GM19023 (cell line): ENCODE measurements around the gene RNU7-1.

Experiments used
- ATAC-seq: cut with Tn5 transposase; IDR thresholded peaks from one replicate; pipeline ENCODE4 v1.9.1; 2021; ENCODE audit warnings: mild to moderate bottlenecking, moderate library complexity; ENCODE audit not compliant: unreplicated experiment

Gene RNU7-1

DNA sequence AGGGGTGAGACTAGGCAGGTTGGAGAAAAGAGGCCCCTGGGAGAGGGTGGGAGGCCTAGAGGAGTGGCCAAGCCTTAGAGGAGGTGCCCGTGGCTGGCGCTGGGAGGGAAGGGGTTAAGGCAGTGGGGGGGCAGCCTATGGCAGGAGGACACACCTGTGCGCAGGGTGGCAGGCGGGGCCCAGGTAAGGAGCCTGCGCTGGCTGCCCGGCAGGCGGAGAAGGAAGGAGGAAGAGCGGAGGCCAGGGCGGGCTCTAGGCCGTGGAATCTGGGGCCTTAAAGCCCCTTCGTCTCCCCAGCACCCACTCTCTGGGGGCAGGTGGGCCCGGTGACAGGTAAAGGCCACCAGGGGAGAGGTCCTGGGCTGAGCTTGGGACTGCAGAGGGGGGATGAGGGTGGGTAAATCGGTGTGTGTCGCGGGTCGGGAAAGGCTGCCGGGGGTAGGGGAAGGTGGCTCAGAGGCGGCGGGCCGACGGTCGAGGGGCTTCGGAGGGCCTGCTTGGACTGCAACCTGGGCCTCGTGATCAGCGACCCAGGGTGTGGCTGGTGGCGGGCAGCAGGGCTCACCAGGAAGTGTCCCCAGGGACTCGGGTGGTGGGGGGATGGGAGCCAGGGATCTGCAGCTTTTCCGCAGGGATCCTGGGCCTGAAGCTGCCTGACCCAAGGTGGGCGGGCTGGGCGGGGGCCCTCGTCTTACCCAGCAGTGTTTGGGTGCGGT lies 19.6 kb downstream of the RNU7-1 start:
- ATAC-seq, result no peak

GRCh38 chr12:6963791-6964413 lies 20.3 kb downstream of the RNU7-1 start:
- ATAC-seq, result no peak

GRCh38 chr12:6964605-6965025 lies 21.0 kb downstream of the RNU7-1 start:
- ATAC-seq, result no peak

DNA sequence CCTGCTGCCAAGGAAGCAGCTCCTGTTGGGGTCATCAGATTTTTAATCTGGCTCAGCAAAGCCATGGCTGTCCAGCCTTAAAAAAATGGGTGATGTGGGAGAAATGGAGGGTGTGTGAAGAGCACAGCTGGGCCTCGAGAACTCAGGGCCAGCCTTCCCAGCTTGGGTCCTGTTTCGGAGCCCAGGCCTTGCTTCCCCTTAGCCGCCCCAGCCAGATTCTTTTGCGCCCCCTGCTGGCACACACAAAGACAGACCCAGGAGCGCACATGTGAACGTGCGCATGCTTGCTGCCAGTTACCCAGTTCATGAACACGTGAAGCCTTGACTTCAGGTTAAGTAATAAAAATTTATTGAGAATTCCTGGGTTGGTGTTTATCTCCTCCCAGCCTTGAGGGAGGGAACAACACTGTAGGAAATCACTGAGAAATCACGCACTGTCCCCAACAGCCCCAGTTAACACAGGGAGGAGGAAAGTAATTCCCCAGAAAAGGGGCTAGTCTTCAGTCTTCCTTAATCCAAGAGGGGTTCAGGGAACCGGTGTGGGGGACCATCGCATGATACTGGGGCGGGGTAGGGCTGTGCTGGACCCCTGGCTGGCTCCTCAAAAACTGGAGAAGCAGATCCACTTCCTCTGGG lies 21.5 kb downstream of the RNU7-1 start:
- ATAC-seq, result peak; percentile 48

- ATAC-seq, result no peak
These were observed 22.1 kb downstream of the RNU7-1 start for GRCh38 chr12:6965714-6966113.

- no peak for ATAC-seq
These were observed 22.7 kb downstream of the RNU7-1 start for GRCh38 chr12:6966351-6966750.

GRCh38 chr12:6967651-6968100 lies 24.1 kb downstream of the RNU7-1 start:
- ATAC-seq, result no peak

- no peak for ATAC-seq
These were observed 24.8 kb downstream of the RNU7-1 start for GRCh38 chr12:6968426-6968825.

- no peak for ATAC-seq
These were observed 26.5 kb downstream of the RNU7-1 start for GRCh38 chr12:6970096-6970527.

DNA sequence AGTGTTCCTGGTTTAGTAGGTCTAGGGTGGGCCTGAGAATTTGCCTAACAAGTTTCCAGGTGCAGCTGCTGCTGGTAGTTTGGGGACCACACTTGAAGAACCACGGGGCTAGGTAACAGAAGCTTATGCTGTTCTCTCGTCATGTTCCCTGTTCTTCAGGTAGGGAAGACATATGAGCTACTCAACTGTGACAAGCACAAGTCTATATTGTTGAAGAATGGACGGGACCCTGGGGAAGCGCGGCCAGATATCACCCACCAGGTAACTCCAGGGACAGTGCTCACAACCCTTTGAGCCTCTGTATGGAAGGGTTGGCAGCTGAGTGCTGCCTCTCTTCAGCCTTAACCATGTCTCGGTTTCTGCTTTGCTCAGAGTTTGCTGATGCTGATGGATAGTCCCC lies 30.6 kb downstream of the RNU7-1 start:
- ATAC-seq, result no peak

DNA sequence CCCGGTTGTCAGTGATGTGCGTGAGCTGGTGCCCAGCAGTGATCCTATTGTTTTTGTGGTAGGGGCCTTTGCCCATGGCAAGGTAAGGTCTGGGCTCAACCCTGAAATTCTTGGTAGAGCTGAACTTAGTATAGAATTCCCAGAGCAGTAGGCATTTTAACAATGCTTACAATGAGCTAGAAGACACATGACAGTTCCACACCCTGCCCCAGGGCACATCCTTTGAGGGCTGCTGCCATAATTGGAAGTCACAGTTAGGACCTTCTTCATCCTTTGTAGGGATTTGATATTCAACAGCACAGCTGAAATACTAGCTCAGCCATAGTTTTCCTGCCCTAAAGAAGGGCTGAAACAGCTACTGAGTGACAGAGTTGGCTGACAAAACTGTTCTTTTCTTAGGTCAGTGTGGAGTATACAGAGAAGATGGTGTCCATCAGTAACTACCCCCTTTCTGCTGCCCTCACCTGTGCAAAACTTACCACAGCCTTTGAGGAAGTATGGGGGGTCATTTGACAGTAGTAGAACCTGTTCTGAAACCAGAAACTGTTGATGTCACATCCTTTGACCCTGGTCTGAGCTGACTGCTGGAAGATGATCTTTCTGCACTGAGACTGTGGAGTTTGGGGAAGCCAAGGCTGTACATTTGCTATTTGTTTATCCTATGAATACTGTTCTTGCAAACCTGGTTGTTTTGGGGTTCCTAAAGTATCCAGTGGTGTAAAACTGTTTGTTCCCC lies 31.8 kb downstream of the RNU7-1 start:
- ATAC-seq, result no peak

DNA sequence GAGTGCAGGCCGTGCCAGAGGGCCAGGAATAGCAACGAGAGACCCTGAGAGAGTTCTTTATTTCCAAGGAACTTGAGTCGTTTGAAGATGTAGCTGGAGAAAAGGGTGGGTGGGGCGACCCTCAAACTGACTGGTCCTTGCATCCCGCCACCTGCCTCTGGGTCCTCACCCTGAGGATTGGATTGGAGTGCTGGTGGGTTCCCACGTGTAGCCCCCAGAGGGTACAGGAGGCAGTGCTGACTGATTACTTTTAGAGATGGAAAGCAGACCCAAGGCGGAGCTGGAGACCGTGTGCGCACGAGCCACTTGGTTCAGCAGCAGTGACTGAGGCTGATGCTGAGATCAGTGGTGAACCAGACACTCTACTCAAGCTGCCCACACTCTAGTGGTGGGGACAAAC lies 34.0 kb downstream of the RNU7-1 start:
- no peak for ATAC-seq

- ATAC-seq, result no peak
These were observed 34.6 kb downstream of the RNU7-1 start for GRCh38 chr12:6978188-6978587.

DNA sequence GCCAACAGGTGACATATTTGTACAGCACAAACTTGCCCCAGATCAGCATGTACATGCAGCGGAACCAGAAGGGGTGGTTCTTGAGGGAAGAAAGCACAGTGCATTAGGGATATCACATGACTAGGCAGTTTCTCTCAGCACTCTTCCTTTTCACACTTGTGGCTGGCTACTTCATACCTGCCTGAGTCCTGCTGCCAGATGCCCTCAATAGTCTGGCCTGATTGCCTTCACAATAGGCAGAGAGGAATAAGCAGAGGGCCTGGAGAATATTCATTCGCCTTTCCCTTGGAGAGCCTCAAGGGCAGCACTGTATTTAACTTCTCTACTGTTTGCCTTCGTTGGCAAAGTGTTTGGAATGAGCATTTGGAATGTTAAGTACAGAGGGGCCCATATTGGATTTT lies 35.0 kb downstream of the RNU7-1 start:
- ATAC-seq, result no peak

- no peak for ATAC-seq
These were observed 35.4 kb downstream of the RNU7-1 start for GRCh38 chr12:6979021-6979420.

DNA sequence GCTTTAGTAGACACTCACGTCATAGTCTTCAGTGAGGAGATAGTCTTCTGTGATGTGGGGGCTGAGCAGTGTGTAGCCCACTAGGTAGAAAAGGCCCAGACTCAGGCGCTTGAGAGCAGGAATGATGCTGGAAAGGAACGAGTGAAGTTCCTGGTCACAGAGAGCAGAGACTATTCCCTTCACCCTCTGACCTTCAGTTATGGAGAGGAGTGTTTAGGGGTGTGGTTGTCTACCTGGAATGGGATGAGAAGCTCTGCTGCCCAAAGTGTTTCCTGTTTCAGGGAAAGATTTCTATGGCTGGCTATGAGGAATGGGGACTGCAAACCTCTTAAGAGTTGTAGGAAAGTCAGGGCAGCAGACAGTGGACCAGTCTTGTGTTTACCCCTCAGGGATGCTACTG lies 35.8 kb downstream of the RNU7-1 start:
- ATAC-seq, result no peak

DNA sequence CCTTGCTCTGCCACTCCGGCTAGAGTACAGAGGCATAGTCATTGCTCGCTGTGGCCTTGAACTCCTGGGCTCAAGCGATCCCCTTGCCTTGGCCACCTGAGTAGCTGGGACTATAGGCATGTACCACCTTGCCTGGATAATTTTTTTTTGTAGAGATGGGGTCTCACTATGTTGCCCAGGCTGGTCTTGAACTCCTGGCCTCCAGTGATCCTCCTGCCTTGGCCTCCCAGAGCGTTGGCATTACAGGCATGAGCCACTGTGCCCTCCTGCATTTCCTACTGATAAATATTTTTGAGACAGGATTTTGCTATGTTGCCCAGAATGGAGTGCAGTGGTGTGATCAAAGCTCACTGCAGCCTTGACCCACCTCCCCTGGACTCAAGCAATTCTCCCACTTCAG lies 36.5 kb downstream of the RNU7-1 start:
- no peak for ATAC-seq

DNA sequence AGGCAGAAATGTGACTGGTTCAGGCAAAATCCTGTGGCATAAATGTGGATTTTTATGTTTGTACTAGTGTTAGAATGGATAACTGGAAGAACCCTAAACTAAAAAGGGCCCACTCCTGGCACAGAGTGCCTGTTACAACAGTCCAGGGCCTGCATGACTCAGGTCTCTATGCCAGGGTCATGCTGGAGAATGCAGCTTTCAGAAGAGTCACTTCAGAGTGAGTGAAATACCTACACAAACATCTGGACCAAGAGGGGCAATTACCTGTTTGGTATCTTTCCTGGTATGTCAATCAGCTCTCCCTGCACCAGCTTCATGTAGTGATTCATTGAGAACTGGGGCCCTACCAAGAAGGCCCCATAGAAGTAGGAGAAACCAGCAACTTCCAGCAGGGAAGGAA lies 37.1 kb downstream of the RNU7-1 start:
- ATAC-seq, result no peak

GRCh38 chr12:6981152-6982052 lies 37.8 kb downstream of the RNU7-1 start:
- ATAC-seq, result no peak

DNA sequence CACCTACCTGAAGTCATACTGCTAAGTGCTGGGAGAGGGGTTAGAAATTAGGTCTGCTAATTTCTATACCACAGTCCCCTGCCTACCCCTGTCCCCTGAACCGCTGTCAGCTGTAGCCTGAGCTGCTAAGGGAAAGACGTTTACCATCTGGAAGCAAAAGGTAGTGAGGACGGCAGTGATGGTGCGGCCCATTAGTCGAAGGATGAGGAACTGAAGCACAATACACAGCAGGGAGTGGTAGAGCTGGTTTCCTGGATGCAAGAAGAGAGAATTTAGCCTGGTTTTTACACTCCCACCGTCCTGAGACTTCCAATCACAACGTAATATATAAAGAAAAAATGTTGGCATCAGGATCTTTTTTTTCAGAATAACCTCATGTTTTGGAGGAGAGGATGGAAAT lies 38.9 kb downstream of the RNU7-1 start:
- no peak for ATAC-seq
